ENCODE data around the gene RASGRP1. TPM values are rescaled to one million over a fixed set of nuclear protein-coding genes. Genes with fewer than 3 reads are reported as not detected.

Gene RASGRP1
- total RNA-seq, 1 donor: 9.5 TPM

DNA sequence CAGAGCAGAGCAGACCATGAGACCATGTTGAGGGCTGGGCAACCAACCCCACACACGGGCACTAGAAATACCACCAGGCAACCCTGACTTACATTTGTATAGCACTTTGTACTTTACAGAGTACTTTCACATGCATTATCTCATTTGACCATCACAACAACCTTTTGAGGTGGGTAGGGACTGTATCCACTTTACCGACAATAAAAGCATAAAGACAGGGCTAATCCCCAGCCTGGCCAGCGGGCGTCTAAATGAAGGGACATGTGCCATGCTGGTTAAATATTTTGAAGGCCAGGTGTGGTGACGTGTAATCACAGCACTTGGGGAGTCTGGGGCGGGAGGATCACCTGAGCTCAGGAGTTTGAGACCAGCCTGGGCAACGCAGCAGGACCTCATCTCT, 23.6 kb downstream of the RASGRP1 start:
- TF ChIP-seq CTCF (IDR thresholded peaks at IDR 0.05; ENCODE audit: insufficient read depth, low read depth, low read length): no peak
- no peak for DNase-seq (ENCODE audit: low read depth)
- no peak overlapping the region for H3K4me3 ChIP-seq (ENCODE audit: low read depth, low read length)

- no peak for DNase-seq (ENCODE audit: low read depth)
- no peak for TF ChIP-seq CTCF (IDR thresholded peaks at IDR 0.05; ENCODE audit: insufficient read depth, low read depth, low read length)
- H3K4me3 ChIP-seq (ENCODE audit: low read depth, low read length): no peak overlapping the region
Measured at GRCh38 chr15:38540510-38540909, 24.1 kb downstream of the RASGRP1 start.

DNA sequence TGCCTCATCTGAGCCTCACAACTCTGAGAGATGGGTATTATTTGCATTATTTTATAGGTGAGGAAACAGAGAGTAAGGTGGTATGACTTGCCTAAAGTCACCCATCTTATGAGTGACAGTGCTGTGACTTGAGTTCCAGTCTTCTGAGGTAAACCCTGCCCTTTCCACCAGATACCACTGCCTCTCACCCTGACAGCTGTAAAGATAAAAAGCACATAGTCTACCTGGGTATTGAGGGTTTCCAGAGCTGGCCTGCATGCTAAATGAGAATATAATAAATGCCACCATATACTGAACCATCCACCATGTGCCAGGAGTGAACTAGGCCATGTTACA, 25.6 kb downstream of the RASGRP1 start:
- no peak overlapping the region for H3K4me3 ChIP-seq (ENCODE audit: low read depth, low read length)
- no peak for TF ChIP-seq CTCF (IDR thresholded peaks at IDR 0.05; ENCODE audit: insufficient read depth, low read depth, low read length)
- no peak for DNase-seq (ENCODE audit: low read depth)

GRCh38 chr15:38538328-38539007, 26.1 kb downstream of the RASGRP1 start:
- DNase-seq (ENCODE audit: low read depth): no peak
- no peak for TF ChIP-seq CTCF (IDR thresholded peaks at IDR 0.05; ENCODE audit: insufficient read depth, low read depth, low read length)

DNA sequence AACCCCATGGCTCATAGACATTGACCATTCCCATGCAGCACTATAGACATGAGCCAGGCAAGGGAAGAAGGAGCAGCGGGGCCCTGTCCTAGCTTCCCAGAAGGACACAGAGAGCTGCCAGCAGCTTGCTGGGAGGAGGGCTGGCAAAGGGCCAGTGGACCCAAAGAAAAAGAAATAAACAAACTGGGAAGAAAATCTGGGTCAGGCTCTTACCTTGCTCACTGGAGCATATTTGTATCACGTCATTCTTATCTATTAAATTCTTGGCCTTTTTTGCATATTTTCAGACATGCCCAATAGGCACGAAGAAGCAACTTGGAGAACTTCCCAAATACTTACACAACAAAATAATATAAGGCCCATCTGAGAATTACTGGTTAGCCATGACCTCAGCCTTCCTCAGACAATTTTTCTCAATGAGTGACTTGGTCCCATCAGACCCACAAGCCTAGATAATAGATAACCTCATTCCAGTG, 28.4 kb downstream of the RASGRP1 start:
- DNase-seq (ENCODE audit: low read depth): peak; percentile 68
- TF ChIP-seq CTCF (IDR thresholded peaks at IDR 0.05; ENCODE audit: insufficient read depth, low read depth, low read length): no peak
- no peak overlapping the region for H3K4me3 ChIP-seq (ENCODE audit: low read depth, low read length)

More at GRCh38 chr15:38538328-38539007, 26.1 kb downstream of the RASGRP1 start:
- H3K4me3 ChIP-seq (ENCODE audit: low read depth, low read length): no peak overlapping the region

GRCh38 chr15:38535491-38536200, 29.0 kb downstream of the RASGRP1 start:
- no peak overlapping the region for H3K4me3 ChIP-seq (ENCODE audit: low read depth, low read length)
- TF ChIP-seq CTCF (IDR thresholded peaks at IDR 0.05; ENCODE audit: insufficient read depth, low read depth, low read length): no peak
- no peak for DNase-seq (ENCODE audit: low read depth)
